ENCODE data around the gene CDH26. TPM values are rescaled to one million over a fixed set of nuclear protein-coding genes. Genes with fewer than 3 reads are reported as not detected.

CDH26 gene
- total RNA-seq, 4 donors from 2014 or later: 1.7 to 4.0 (median 3.5) TPM

GRCh38 chr20:60048634-60049521 lies 90.7 kb downstream of the CDH26 start:
- TF ChIP-seq CTCF (IDR thresholded peaks at IDR 0.05; ENCODE audit: low read depth): no peak

GRCh38 chr20:60049601-60050000 lies 91.4 kb downstream of the CDH26 start:
- no peak for TF ChIP-seq CTCF (IDR thresholded peaks at IDR 0.05; ENCODE audit: low read depth)

- no peak for TF ChIP-seq CTCF (IDR thresholded peaks at IDR 0.05; ENCODE audit: low read depth)
These were observed 92.1 kb downstream of the CDH26 start for GRCh38 chr20:60050193-60050947.

- TF ChIP-seq CTCF (IDR thresholded peaks at IDR 0.05; ENCODE audit: low read depth): no peak
These were observed 93.7 kb downstream of the CDH26 start for GRCh38 chr20:60051911-60052310.

GRCh38 chr20:60052322-60052721 lies 94.1 kb downstream of the CDH26 start:
- TF ChIP-seq CTCF (IDR thresholded peaks at IDR 0.05; ENCODE audit: low read depth): no peak

- no peak for TF ChIP-seq CTCF (IDR thresholded peaks at IDR 0.05; ENCODE audit: low read depth)
These were observed 95.0 kb downstream of the CDH26 start for GRCh38 chr20:60053125-60053817.

- TF ChIP-seq CTCF (IDR thresholded peaks at IDR 0.05; ENCODE audit: low read depth): no peak
These were observed 95.6 kb downstream of the CDH26 start for GRCh38 chr20:60053818-60054190.

All from subcutaneous adipose tissue (tissue), 4 donors.